Islet precursor cell (in vitro differentiated cells): ENCODE results near the gene ISY1.
"Not testable (repeated sequence)": the region's sequence is repeated elsewhere in the genome, so short reads cannot be mapped to it uniquely, and the experiment has no call there.

Source experiments
- DNase-seq: peaks from one replicate; pipeline ENCODE4 v3.0.0-alpha.2; 2018

The ISY1 gene

DNA sequence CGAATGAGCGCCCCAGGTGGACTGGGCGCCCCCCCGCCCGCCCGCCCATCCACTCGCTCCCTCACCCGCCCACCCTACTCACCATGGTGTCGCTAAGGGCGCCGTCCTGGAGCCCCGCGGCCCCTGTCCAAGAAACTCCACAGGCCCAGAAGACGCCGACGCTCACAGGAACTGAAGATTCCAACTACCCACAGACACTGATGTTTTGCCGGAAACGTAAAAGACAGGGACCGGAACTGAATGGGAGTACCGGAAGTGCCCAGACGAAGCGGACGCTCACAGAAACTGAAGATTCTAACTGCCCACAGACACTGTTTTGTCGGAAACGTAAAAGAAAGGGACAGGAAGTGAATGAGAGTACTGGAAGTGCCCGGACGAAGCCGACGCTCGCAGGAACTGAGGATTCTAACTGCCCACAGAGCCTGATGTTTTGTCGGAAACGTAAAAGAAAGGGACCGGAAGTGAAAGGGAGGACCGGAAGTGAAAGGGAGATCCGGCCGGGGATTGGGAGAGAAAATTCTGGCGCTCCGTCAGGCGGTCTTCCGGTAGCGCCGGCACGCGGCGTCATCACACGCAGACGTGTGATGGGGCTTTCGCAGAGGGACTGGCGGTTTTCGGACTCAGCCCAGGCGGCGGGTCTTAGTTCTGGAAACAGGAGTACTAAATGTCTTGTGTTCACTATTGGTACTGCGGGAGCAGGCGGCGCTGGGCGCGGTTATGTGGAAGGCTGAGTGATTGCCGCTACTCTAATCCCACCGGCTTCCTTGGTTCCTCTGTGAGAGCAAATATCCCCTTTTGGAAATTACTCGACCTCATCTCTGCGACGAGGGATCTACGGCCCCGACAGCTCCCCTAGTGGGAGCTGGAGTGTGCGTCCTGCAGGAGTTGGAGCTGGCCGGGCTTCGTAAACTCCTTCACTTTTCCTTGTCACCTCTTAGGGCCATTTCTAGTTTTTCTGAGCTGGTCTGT, at the start of gene ISY1:
Gene ISY1 (minus strand): TSS at position 173 of the 969 bp plus-strand sequence. CDS start 88 bp downstream, at position 85.
- peak; percentile 95 for DNase-seq

DNA sequence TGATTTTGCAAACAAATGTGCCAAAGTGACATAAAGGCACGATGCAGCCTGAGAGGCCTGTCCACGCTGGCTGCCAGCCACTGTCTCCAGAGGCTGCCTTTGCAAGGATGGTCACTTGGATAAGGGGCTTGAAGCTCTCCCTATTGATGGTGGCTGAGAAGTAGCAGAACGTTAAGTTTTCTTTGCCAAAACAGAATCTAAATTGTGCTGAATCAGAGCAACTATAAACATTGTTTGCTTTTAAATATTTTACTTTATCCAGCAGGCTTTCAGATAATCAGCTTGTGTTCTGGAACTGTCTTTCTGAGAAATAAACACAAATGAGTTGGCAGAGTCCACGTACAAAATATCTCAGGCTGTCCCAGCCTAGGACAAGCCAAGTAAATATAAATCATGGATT, 46.6 kb upstream of the ISY1 start:
- DNase-seq, result no peak

DNA sequence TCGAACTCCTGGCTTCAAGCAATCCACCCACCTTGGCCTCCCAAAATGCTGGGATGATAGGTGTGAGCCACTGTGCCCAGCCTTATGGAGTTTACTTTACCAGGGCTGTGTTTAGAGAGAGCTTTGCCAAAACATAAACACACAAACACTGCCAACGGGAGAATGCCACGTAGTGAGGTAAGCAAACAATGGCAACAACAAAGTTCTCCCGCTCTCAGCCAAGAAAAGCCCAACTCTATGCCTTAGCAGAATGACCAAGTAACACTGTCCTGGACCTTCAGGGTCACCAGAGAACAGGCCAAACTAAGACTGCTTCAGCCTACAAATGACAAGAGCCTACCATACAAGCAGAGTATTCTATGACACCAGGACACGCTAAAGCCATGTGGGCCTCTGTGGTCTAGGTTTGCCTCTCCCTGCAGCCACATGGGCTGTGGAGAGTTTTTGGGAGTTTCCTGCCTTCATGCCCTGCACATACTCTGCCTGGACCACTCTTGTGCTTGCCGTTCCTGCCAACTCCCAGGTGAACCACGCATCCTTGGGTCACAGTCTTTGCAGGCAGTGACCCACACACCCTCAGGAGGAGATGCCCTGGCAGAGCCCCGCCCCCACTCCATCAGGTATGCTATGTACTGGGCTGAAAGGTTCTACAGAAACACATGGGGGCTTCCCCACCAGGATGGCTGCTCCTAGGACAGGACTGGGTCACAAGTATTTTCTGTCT, 44.4 kb upstream of the ISY1 start:
- DNase-seq, result no peak

DNA sequence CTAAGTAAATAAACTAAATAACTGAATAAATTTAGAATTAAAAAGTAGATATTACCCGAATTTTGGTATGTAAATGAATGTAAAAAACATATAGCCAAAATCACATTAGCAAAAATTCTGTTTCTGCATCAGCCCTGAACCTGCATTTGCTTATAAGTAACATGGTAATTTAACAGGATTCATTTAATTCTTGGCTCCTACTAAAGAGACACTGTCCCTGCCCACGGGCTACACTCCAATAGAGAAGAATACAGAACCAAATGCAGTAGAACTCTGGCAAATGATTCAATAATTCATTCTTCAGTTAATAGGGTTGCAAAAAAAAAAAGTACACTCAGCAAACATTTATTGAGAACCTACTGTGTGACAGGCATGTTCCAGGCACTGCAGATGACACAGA, 43.6 kb upstream of the ISY1 start:
- DNase-seq, result no peak

DNA sequence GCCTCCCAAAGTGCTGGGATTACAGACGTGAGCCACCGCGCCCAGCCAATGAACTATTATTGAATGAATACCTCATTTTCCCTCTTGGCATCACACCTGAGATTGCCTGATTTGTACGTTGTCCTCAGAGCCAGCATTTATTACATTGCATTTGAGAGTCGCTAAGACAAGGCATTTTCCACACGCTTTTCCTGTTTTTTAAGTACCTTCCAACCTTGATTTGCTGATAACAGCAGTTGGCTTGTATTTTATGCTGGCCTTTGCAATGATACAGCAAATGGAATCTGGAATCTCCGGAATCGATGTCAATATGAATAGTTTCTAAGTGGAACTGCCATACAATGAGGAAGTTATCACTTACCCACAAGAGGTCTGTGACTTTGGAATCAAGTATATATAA, 38.5 kb upstream of the ISY1 start:
- no peak for DNase-seq

DNA sequence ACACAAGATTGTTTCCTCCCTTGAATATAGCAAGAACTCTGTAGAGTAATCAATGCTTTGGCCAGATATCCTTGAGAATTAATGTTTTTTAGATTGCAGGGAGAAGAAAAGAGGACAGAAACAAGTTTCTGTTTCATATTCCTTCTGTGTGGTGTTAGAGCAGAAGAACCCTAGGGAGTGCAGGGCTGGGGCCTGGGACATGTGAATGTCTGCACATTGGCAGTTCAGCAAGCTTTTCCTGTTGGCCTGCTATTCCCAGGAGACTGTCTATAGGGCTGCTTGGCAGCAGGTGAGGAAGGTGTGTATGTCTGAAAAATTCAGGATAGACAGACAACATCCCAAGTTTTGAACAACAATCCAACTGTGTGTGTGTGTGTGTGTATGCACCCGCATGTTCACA, 36.5 kb upstream of the ISY1 start:
- peak; percentile 63 for DNase-seq

DNA sequence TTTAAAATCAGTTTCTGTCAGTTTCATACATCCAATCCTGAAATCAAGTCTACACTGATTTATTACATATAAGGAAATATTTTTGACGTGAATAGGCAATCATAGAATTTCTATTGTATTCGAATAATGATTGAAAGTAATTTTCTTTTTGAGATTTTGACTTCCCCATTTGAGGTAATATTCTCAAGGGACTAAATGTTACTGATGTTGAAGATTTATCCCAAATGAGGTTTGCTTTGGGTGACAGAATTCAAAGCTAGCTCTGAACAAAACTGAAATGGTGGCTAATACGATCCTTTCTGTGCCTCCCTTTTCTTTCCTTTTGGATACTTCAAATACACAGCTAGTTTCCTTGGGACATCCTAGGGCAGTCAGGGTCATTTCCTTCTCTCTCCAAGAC, 35.7 kb upstream of the ISY1 start:
- no peak for DNase-seq

DNA sequence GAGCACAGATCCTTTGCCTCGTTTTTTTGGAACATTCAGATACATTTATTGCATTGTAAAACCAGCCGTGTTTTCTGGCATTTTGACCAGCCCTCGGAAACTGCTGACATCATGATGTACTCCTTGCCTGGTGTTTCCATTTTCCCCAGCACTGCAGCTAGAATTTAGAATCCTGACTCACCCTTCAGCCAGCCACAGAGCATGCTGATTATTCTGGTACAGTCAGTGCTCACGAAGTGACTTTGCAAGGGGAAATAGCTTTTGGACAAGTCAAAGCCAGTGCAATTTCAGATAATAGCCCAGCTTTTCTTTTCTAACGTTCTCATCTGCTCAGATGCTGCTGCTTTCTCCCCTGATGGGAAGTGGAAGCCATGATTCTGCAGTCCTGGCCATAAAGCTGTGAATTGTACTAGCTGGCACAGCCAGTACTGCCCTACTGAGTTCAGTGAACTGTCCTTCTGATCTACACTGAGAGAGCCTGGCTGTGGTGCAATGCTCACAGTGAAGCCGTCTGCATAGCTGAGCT, 34.9 kb upstream of the ISY1 start:
- DNase-seq, result peak; percentile 91

DNA sequence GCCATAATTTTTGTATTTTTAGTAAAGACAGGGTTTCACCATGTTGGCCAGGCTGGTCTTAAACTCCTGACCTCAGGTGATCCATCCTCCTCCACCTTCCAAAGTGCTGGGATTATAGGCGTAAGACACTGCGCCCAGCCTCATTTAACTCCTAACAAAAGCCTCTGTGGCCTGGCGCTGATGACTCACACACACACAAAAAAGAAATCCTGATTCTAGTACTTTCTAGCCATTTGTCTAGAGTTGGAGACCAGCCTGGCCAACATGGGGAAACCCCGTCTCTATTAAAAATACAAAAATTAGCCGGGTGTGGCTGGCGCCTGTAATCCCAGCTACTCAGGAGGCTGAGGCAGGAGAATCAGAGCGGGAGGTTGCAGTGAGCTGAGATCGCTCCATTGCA, 28.9 kb upstream of the ISY1 start:
- not testable (repeated sequence) for DNase-seq

DNA sequence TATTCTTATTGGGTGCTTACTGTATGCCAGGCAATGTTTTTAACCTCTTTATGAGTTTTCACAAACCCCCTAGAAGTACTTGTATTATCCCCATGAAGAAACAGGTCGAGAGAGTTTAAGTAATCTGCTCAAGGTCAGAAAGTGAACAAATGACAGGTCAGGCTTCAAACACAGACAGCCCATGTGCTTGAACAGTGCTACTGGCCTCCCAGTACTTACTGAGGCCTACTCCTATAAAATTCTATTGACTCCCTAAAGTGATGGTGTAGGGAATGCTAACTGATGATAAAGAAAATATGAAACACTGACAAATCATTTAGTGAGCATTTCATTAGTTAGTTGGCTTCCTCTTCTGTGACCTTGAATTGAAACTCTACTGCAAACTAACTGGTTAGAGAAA, 27.0 kb upstream of the ISY1 start:
- no peak for DNase-seq

DNA sequence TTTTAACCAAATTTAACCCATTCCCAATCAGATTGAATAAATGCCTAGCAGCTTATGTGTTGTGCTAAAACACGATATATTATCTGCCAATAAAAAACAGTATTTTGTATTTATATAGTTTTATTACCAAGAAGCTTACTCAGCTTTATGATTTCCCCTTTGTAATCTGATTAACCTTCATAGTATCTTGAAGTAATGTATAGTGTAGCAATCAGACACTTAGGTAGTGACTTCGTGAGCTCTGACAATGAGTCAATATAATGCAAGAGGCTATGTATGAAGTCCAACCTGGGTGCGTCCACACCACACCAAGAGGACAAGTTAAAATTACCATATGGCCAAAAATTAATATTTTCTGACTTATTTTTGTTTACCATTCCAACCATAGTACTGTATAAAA, 24.9 kb upstream of the ISY1 start:
- no peak for DNase-seq

DNA sequence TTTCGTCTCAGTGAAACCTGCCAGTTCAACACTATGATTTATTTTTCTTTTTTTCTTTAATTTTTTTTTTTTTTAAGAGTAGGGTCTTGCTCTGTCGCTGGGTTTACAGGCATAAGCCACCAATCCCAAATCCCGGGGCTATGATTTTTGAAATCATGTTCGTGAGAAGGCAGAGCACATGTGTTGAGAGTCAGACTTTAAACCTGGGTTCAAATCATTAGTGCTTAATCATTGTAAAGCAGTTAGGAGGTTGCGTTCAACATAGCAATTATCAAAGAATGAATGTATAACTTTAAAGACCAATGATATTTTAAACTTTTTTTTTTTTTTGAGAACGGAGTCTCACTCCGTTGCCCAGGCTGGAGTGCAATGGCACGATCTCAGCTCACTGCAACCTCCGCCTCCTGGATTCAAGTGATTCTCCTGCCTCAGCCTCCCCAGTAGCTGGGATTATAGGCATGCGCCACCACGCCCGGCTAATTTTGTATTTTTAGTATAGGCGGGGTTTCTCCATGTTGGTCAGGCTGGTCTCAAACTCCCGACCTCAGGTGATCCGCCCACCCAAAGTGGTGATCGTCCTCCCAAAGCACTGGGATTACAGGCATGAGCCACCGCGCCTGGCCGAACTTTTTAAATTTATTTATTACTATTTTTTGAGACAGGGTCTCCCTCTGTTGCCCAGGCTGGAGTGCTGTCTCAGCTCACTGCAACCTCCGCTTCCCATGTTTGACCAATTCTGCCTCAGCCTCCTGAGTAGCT, 24.1 kb upstream of the ISY1 start:
- not testable (repeated sequence) for DNase-seq

DNA sequence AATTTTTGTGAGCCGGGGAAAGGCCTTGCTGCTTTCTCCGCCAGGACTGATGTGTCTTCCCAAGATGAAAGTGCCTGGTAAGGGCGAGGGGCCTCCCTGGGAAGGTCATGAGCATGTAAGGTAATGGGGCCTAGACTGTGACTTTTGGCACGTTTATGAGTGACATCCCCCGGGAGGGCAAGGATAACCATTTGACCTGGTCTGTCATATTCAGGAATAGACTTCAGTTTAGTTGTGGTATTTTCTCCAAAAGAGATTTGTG, 23.5 kb upstream of the ISY1 start:
- DNase-seq, result peak; percentile 56

DNA sequence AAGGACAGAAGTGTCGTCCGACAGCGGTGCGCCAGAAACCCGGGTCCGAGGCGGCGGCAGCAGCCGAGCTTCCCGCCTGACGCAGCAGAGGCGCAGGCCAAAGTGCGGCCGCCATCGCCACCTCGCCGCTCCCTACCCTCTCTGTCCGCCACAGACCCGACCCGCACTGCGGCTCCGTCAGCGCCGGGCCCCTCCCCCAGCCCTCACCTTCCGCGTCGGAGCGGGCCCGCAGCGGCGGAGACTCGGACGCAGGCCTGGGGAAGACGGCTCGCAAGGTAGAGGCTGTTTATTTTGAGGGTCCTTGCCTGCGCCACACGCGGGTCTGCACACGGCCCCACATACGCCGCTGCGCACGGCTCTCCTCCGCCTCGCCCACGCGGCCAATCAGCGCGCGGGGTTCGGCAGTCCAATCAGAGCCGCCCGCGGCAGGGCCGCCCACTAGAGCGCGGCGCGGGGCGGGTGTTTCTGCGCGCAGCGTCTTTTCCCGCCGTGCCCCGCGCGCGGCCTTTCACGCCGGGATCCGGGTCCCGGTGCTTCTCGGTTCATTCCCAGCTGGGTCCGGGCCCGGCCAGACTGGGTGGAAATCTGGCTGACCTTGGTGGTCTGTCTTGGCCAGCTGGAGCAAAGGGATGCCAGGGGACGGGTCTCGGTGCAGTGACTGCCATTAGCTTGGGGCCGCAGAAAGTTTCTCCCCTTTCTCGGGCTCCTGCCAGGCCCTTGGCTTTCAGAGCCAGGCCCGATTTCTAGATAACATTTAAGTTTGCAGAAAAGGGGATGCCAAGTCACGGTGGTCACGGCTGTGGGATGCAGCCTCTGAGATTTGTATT, 22.9 kb upstream of the ISY1 start, which contains the start of gene CNBP:
Gene CNBP (minus strand): TSS at position 328 of the 827 bp plus-strand sequence. CDS start 12,139 bp downstream, outside the sequence.
- peak; percentile 94 for DNase-seq

DNA sequence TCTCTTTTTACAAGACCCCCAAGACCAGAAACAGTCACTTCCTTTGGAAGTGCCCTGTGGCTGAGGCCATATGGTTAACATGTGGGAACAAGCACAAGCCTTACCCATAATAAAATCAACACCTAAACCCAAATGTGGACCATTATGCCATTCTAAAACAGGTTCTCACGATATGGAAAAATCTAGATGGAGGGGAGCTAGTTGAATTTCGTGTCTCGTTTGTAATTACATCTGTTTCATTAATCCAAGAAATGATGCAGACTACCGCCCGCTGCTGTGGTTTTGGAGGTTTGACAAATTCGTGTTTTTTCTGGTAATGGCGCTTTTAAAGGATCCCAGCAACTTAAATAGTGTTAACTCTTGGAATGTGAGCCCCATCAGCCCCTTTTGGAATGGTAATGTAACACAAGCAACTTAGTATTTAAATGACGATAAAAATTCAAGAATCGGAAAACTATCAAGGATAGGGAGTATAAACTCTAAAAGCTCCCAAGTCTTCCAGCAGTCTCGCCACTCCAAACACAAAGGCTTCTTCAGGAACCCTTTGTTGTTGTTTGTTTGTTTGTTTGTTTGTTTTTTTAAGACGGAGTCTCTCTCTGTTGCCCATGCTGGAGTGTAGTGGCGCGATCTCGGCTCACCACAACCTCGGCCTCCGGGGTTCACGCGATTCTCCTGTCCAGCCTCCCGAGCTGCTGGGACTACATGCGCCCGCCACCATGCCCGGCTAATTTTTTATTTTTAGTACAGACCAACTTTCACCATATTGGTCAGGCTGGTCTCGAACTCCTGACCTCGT, 21.7 kb upstream of the ISY1 start:
- DNase-seq, result no peak

DNA sequence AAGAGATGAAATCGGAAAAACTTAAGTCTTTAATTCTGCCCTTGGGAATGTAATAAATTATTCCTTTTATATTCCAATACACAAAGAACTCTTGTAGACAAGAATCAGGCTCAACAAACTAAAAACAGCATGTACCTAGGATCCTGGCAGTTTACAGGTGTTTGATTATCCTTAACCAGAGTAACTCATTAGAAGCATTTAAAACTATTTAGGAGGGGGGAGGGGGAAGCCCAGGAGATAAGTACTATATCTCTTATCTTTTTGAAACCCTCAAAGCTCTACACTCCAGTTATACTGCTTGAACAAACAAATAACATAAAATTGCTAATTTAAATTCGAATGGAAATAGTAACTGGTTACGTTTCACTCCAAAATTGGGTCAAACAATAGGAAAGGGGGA, 21.0 kb upstream of the ISY1 start:
- DNase-seq, result no peak

DNA sequence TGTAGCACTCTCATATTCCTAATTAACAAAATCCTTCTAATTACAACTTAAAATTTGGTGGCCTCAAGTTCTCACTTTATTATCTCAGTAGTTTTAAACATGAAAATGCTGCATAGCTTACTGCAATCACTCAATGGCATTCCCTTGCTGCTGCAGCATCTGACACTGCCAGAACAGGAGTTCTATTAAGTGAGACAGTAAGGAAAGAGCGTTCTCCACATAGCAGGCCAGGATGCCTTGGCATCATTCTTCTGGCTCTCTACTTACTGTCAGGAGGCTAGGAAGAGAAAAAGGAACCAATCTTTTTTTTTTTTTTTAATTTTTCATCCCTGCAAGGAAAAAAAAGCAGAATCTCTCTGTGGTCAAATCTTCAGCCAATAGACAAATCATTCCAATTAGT, 19.6 kb upstream of the ISY1 start:
- no peak for DNase-seq

DNA sequence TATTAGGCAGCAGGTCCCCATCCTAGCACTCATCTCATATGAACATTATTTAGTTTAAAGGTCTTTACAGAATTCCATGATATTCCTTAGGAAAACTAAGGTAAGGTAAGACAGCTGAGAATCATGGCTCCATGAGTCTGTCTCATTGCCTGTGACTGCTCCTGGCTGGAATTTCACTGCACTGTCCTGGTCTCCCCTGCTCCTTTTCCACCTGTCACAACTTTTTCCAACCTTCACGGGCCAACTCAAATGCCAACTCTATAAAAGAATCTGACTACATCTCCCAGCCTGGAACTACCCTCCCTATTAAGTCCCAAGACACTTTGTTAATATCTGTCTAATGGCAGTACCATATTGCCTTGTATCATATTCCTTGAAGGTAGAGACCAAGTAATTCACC, 15.2 kb upstream of the ISY1 start:
- no peak for DNase-seq

DNA sequence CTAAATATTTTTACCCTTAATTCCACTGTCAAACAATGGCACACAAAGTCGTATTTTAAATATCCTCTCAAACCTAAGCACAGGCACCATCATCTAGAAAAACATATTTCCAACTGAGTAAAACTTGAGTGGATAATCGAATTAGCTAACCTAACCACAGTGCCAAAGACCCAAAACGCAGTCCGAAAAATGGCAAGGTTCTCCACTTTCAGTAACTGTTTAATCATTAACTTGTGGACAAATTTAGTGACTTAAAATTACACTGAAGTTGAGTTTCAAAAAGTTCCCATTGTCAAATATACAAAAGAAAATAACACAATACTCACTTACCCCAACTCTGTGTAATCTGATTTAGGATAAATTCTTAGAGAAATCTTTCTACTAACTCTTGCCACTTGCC, 12.9 kb upstream of the ISY1 start:
- DNase-seq, result no peak

DNA sequence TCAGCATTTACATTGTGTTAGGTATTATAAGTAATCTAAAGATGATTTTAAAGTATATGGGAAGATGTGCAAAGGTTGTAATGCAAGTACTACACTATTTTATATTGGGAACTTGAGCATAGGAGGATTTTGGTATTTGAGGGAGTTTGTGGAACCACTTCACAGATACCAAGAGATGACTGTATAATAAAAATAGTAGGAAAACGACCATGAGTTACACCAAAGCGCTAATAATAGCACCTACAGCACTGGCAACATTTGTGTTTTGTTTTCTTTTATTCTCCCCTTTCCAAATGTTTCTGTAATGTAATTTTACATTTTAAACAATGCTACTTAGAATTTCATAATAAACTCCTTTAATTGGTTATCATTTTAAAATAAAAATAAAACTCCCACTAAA, 12.3 kb upstream of the ISY1 start:
- DNase-seq, result no peak

DNA sequence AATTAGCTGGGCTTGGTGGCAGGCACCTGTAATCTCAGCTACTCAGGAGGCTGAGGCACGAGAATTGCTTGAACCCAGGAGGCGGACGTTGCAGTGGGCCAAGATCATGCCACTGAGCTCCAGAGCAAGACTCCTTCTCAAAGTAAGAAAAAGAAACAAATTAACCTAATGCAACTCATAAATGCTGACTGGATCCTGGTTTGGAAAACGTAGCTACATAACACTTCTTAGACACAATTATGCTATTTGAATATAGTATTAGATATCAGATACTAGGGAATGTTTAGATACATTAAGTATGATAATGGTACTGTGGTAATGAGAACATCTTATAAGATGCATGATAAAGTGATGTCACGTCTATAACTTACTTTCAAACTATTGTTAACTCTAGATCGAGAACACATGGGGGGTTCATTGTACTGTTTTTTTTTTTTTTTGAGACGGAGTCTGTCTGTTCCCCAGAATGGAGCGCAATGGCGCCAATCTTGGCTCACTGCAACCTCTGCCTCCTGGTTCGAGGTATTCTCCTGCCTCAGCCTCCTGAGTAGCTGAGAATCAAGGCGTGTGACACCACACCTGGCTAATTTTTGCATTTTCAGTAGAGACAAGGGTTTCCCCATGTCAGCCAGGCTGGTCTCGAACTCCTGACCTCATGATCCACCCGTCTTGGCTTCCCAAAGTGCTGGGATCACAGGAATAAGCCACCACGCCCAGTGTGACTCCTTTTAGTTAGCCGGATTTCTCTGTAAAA, 5.9 kb upstream of the ISY1 start:
- DNase-seq, result no peak
